GM12878 (cell line): ENCODE data around the gene P2RY1. TPM values are rescaled to one million over a fixed set of nuclear protein-coding genes. Genes with fewer than 3 reads are reported as not detected.

ENCODE experiments used
- IKZF1 ChIP-seq: fragments of 450-650 bp; conservative IDR thresholded peaks from 2 replicates; pipeline ENCODE4 v1.6.1; 2017; ENCODE audit warnings: antibody characterized with exemption, mild to moderate bottlenecking
- MEF2B ChIP-seq: fragments of 450-650 bp; IDR thresholded peaks from 2 replicates; pipeline ENCODE4 v1.6.1; 2018; ENCODE audit warnings: mild to moderate bottlenecking, moderate library complexity; ENCODE audit not compliant: partially characterized antibody, poor library complexity, severe bottlenecking
- PBX3 ChIP-seq: IDR thresholded peaks from 2 replicates; pipeline ENCODE4 v1.6.1; 2011; ENCODE audit warnings: mild to moderate bottlenecking, low read depth, low read length, moderate library complexity; ENCODE audit not compliant: insufficient replicate concordance
- POLR2A ChIP-seq: IDR thresholded peaks from 2 replicates; pipeline ENCODE4 v1.6.1; 2011; ENCODE audit warnings: low read depth, mild to moderate bottlenecking, low read length
- SMC3 ChIP-seq: IDR thresholded peaks from 2 replicates; pipeline ENCODE4 v1.6.1; 2011; ENCODE audit warnings: low read length, improper control_type of control experiment, borderline replicate concordance
- TAF1 ChIP-seq: IDR thresholded peaks from 2 replicates; pipeline ENCODE4 v1.6.1; 2011; ENCODE audit warnings: mild to moderate bottlenecking, low read depth, low read length, borderline replicate concordance
- YY1 ChIP-seq: IDR thresholded peaks from 2 replicates; pipeline ENCODE4 v1.6.1; 2011; ENCODE audit warnings: low read depth, mild to moderate bottlenecking, low read length
- ZBTB40 ChIP-seq: fragments of 450-650 bp; IDR thresholded peaks from 2 replicates; pipeline ENCODE4 v1.6.1; 2016; ENCODE audit warnings: mild to moderate bottlenecking, moderate library complexity, borderline replicate concordance
- polyA plus RNA-seq, 11 experiments: library from polyadenylated mRNA; depleted of rRNA in 4 of 11; unstranded in 6 of 11; stranded (reverse) in 5 of 11; fragments of >200 nt; fragmentation: Nextera tagmentation in 4 of 11; fragmentation: Illumina TruSeq in 1 of 11; extraction: Ambion mirVana in 4 of 11; extraction: Trizol in 1 of 11; gene quantifications; 1 replicate in 1 of 11; 2 replicates in 10 of 11; pipeline versions ENCODE4 v1.2.1 to v1.2.3, GENCODE V29; 2011 to 2016; ENCODE audit warnings: inconsistent platforms in 2 of 11, missing spikeins in 2 of 11, low read depth in 1 of 11
- total RNA-seq, 4 experiments: library from RNA; depleted of rRNA in 3 of 4; stranded (reverse); fragments of >200 nt in 3 of 4; fragmentation: Illumina TruSeq in 1 of 4; extraction: Trizol in 1 of 4; gene quantifications; 2 replicates each; pipeline versions ENCODE4 v1.2.1 to v1.2.3, GENCODE V29; 2013 to 2021
- TF ChIP-seq, protein P1 (sequence below): IDR thresholded peaks from 2 replicates; pipeline ENCODE4 v1.6.1; 2012; ENCODE audit warnings: low read depth, low read length, improper control_type of control experiment
- TF ChIP-seq, protein P2 (sequence below), 3 experiments: IDR thresholded peaks in 2 of 3; conservative IDR thresholded peaks in 1 of 3; 2 replicates each; pipeline ENCODE4 v1.5.1; 2011; ENCODE audit warnings: low read depth in 3 of 3, low read length in 3 of 3, mild to moderate bottlenecking in 3 of 3, control low read depth in 2 of 3, moderate library complexity in 2 of 3, inconsistent platforms in 1 of 3, mixed read lengths in 1 of 3; ENCODE audit not compliant: control insufficient read depth in 2 of 3, insufficient read depth in 1 of 3; ENCODE audit errors: extremely low read depth in 1 of 3

Gene P2RY1
- total and polyA plus RNA-seq, 10 of the 15 experiments (the other 5 are each of a cell fraction or from before 2014, with no cell fraction given) = 0.01 to 3.4 (median 1.9) TPM

DNA sequence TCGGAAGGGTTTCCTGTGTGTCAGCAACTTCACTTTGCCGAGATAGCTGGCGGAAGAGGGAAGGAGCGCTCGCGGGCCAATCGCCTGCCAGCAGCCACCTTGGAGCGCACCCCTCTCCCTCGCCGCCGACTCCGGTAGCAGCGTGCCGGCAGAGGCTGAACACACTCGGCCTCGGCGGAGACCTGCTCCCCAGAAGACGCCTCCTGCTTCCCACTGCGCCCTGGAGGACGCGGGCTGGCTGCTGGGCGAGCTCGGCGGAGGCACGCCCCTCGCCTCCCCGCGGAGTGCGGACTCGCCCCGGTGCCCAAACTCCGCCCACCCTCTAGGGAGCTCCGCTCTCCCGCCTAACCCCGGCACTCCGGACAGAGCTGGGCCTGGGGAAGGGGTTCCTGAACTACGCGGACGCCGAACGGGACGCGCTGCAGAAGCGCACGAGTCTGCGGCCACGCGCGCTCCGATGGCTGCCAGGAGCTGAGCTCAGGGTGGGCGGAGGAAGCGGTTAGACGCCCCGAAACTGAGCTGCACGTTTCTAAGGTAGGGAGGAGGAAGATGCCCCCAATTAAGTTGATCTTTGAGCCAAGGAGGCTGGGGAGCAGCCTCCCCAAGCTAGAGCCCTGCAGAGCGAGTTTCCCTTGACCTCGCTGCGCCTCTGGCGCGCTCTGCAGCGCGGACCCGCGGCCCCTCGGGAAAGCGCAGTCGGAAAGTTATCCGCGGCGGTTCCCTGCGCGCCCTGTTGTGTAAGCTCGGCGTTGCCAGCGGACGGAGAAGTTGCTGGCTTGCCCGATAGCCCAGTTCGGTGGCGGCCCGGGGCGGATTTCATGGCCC lies at the start of gene P2RY1 (continued):
- TF ChIP-seq ZBTB40 (no peak), IKZF1 (0 out of 2 replicates have a peak, but pooled peaks have one; percentile 28), TAF1 (peak; percentile 49; the same call in 1 of the 2 replicates), MEF2B (no peak), SMC3 (peak; percentile 24; the same call in 1 of the 2 replicates), POLR2A (peak; percentile 85), PBX3 (peak; percentile 5), YY1 (peak; percentile 49; the same call in 1 of the 2 replicates)
- TF ChIP-seq, protein P1, sequence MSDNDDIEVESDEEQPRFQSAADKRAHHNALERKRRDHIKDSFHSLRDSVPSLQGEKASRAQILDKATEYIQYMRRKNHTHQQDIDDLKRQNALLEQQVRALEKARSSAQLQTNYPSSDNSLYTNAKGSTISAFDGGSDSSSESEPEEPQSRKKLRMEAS = 0 out of 2 replicates have a peak, but pooled peaks have one; percentile 13
- TF ChIP-seq, protein P2, sequence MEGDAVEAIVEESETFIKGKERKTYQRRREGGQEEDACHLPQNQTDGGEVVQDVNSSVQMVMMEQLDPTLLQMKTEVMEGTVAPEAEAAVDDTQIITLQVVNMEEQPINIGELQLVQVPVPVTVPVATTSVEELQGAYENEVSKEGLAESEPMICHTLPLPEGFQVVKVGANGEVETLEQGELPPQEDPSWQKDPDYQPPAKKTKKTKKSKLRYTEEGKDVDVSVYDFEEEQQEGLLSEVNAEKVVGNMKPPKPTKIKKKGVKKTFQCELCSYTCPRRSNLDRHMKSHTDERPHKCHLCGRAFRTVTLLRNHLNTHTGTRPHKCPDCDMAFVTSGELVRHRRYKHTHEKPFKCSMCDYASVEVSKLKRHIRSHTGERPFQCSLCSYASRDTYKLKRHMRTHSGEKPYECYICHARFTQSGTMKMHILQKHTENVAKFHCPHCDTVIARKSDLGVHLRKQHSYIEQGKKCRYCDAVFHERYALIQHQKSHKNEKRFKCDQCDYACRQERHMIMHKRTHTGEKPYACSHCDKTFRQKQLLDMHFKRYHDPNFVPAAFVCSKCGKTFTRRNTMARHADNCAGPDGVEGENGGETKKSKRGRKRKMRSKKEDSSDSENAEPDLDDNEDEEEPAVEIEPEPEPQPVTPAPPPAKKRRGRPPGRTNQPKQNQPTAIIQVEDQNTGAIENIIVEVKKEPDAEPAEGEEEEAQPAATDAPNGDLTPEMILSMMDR (IDR thresholded peaks at IDR 0.05 in 2 of 3, conservative IDR thresholded peaks at IDR 0.05 in 1 of 3; ENCODE audit: control insufficient read depth in 2 of 3, extremely low read depth in 1 of 3, insufficient read depth in 1 of 3, low read depth in 3 of 3, low read length in 3 of 3) = peak in 2 of 3 experiments; percentile 41 to 46; a peak in 4 of 6 replicates
